GM15510 (cell line): ENCODE results near the gene ATP1A1.

Experiments
- POLR2A ChIP-seq: IDR thresholded peaks from 3 replicates; pipeline ENCODE4 v1.6.1; 2011; ENCODE audit warnings: borderline replicate concordance; ENCODE audit not compliant: insufficient read length; ENCODE audit errors: extremely low read depth

The ATP1A1 gene

DNA sequence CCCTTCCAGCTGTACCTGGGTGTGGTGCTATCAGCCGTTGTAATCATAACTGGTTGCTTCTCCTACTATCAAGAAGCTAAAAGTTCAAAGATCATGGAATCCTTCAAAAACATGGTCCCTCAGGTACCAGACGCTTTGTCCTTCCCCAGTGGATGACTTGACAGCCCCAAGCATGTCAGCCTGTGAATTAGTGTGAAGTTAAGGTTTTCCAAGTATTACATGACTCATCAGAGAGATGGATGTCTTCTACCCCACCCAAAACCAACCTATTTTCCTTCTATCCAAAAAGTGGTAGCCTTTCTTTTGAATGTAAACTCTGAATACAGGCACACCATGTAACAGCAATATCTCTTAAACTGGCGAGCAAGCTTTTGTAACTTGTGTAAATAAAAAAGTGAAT lies 15.1 kb downstream of the ATP1A1 start:
- no peak for TF ChIP-seq POLR2A

GRCh38 chr1:116389013-116389412 lies 16.0 kb downstream of the ATP1A1 start:
- TF ChIP-seq POLR2A = no peak

DNA sequence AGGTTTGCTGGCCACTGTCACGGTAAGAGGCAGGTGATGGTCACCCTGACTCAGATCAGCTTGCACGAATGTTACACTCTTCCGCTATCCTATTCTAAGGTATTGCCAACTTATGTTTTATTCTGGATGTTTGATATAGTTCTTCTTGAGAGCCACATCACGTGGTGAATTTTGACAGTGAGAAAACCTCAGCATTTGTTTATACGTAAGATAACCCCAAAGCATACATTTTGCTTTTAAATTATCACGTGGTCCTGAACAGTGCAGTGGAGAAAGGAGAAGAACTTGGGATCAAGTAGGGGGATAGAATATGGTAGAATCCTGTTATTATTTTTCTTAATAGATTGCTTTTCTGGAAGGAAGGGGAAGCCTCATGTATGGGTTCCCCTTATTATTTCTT lies 16.6 kb downstream of the ATP1A1 start:
- no peak for TF ChIP-seq POLR2A

GRCh38 chr1:116390195-116390594 lies 17.2 kb downstream of the ATP1A1 start:
- no peak for TF ChIP-seq POLR2A

DNA sequence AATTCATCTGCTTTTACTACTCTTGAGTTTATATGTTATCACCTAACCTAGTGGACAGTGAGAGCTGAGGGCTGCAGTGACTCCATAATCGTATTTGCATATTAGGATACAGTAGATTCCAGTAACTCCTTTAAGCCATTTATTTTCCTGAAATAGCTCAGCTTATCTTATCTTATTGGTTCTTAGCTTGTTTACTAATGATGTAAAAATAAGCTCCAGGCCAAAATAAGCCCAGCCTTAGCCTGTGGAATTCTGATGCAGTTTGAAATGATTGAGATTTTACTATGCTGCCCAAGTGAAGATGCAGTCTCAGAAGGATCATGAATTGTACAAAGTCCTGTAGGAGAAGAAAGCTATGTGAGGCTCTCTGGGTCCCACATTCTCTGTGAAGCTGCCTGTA lies 18.1 kb downstream of the ATP1A1 start:
- TF ChIP-seq POLR2A = no peak

- TF ChIP-seq POLR2A = no peak
These were observed 19.8 kb downstream of the ATP1A1 start for GRCh38 chr1:116392717-116393404.

DNA sequence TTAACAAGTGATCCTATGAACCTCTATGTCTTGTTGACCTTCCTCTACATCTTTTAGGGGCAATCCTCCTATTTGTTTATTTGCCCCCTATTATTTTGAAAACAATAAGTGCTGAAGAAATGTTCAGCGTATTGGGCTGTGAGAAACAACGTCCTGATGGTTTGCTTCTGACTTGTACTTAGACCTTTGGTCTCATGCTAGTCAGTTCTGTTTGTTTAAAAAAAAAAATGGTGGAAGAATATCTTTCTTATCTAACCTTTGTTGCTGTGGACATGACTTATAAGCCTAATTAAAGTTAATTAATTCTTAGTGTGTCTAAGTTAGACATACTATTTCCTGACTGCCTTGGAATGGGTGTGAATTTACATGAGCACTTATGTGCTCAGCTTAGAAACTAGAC lies 20.7 kb downstream of the ATP1A1 start:
- no peak for TF ChIP-seq POLR2A

GRCh38 chr1:116394270-116394669 lies 21.2 kb downstream of the ATP1A1 start:
- no peak for TF ChIP-seq POLR2A

- no peak for TF ChIP-seq POLR2A
These were observed 23.7 kb downstream of the ATP1A1 start for GRCh38 chr1:116396769-116397168.

DNA sequence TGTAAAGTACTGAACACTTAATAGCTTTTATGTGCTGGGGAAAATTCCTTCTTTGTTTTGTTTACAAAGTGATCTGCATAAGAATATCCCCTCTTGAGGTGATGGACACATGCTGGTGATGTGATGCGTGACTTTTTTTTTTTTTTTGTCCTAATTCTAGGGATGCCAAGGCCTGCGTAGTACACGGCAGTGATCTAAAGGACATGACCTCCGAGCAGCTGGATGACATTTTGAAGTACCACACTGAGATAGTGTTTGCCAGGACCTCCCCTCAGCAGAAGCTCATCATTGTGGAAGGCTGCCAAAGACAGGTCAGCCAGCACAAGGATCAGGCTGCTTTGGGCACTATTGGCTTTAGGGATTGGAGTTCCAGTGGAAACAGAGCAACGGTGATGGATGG lies 24.7 kb downstream of the ATP1A1 start:
- TF ChIP-seq POLR2A = no peak

DNA sequence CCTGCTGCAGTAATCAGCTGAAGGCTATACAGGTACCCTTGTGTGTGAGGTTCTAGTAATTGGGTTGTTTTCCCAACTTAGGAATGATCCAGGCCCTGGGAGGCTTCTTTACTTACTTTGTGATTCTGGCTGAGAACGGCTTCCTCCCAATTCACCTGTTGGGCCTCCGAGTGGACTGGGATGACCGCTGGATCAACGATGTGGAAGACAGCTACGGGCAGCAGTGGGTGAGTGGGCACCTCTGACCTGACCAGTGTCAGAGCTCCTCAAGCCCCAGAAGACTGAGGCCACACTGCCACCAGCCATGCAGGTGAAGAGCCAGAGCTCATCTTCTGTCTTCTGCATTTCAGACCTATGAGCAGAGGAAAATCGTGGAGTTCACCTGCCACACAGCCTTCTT lies 27.7 kb downstream of the ATP1A1 start:
- TF ChIP-seq POLR2A = no peak

- no peak for TF ChIP-seq POLR2A
These were observed 28.7 kb downstream of the ATP1A1 start for GRCh38 chr1:116401646-116402176.

- no peak for TF ChIP-seq POLR2A
These were observed 29.3 kb downstream of the ATP1A1 start for GRCh38 chr1:116402333-116402732.

GRCh38 chr1:116403496-116404136 lies 30.6 kb downstream of the ATP1A1 start:
- no peak for TF ChIP-seq POLR2A

GRCh38 chr1:116404699-116405098 lies 31.7 kb downstream of the ATP1A1 start:
- TF ChIP-seq POLR2A = no peak
